GM20000 (cell line): ENCODE data around the gene CD44.

ENCODE experiments used
- DNase-seq: peaks from one replicate; pipeline ENCODE4 v3.0.0; 2012; ENCODE audit warnings: low spot score
- CTCF ChIP-seq: IDR thresholded peaks from 2 replicates; pipeline ENCODE4 v1.5.1; 2012; ENCODE audit warnings: mild to moderate bottlenecking, control low read depth; ENCODE audit errors: extremely low read depth, missing control alignments

The CD44 gene

GRCh38 chr11:35133656-35134055 lies 5.3 kb upstream of the CD44 start:
- no peak for TF ChIP-seq CTCF

GRCh38 chr11:35134403-35135148 lies 4.4 kb upstream of the CD44 start:
- no peak for TF ChIP-seq CTCF
- no peak for DNase-seq

More at GRCh38 chr11:35133656-35134055, 5.3 kb upstream of the CD44 start:
- no peak for DNase-seq

GRCh38 chr11:35135222-35135621 lies 3.7 kb upstream of the CD44 start:
- DNase-seq, result no peak
- TF ChIP-seq CTCF, result no peak

GRCh38 chr11:35136311-35136710 lies 2.7 kb upstream of the CD44 start:
- no peak for TF ChIP-seq CTCF
- DNase-seq, result no peak

GRCh38 chr11:35138058-35138457 lies 913 bp upstream of the CD44 start:
- no peak for DNase-seq
- no peak for TF ChIP-seq CTCF

- no peak for DNase-seq
- no peak for TF ChIP-seq CTCF
These were observed 397 bp upstream of the CD44 start for GRCh38 chr11:35138606-35138942.

- no peak for TF ChIP-seq CTCF
- no peak for DNase-seq
These were observed 831 bp downstream of the CD44 start for GRCh38 chr11:35139722-35140282.
